ELR (cell line): ENCODE measurements around the gene PGBD5.

Source experiments
- DNase-seq: peaks from one replicate; pipeline ENCODE4 v3.0.0-alpha.2; 2015; ENCODE audit warnings: low read depth

The PGBD5 gene

DNA sequence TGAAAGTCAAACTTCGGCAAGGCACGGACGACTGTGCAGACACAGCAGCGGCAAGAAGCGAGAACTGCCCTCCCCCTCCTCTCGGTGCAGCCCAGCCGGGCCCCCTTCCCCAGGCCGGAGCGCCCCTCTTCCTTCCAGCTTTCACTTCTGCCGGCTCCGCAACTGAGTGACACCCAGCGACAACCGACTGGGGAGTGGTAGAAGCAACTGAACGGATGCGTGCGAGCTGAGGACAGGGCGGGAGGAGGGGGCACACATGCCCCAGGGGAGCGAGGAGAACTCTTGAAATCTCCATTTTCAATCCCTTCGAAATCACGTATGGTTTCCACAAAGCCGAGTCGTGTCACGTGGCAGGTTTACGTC, 146.6 kb downstream of the PGBD5 start:
- no peak for DNase-seq

GRCh38 chr1:230278871-230279582, 147.1 kb downstream of the PGBD5 start:
- no peak for DNase-seq

GRCh38 chr1:230278376-230278775, 147.8 kb downstream of the PGBD5 start:
- DNase-seq, result no peak

GRCh38 chr1:230277201-230278025, 148.7 kb downstream of the PGBD5 start:
- DNase-seq, result no peak

DNA sequence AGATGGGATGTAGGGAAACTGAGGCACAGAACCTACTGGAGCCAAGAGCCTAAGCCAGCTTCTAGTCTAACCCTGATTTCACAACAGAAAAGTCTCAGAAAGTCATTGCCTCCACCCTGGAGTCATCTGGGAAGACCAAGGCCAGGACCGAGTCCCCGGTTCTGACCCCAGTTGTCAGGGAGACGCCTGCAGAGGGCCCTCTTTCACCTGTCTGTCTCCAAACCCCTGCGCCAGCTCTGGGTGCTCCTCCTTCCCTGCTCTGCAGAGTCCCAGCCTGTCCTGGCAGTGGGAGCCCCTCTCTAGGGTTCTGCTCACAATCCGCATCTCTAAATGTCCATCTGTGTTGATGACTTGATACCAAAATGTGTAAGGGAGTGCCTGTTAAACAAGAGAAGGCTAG, 149.7 kb downstream of the PGBD5 start:
- DNase-seq, result no peak

DNA sequence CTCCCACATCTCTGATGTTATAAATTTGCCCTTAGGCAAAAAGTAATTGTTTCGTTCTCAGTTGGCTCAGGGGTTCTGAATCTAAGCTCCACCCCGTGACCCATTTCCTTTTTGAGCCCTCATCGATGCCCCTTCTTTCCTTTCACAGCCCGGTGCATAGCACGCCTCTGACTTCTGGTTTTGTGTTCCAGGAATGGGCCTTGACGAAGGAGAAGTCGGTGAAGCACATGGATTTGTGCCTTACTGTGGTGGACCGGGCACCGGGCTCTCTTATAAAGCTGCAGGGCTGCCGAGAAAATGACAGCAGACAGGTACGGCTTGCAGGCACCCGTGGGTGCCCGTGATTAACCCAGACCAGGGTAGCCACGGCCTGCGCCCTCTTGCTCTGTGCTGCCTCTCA, 151.9 kb downstream of the PGBD5 start:
- no peak for DNase-seq

GRCh38 chr1:230273141-230273710, 152.9 kb downstream of the PGBD5 start:
- no peak for DNase-seq

DNA sequence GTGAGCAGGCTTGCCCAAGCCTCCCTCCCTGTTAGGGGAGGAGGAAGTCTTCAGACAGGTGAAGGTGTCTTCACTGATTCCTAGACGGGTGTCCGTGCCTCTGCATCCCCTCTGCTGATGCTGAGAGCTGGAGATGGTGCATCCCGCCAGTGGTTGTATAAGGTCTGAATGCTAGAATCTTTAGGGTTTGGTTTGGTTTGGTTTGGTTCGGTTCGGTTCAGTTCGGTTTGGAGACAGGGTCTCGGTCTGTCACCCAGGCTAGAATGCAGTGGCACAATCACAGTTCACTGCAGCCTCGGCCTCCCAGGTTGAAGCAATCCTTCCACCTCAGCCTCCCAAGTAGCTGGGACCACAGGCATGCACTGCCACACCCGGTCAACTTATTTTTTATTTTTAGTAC, 153.6 kb downstream of the PGBD5 start:
- DNase-seq, result no peak

- DNase-seq, result no peak
Observed at GRCh38 chr1:230271300-230272035, 154.7 kb downstream of the PGBD5 start.

GRCh38 chr1:230270559-230271281, 155.4 kb downstream of the PGBD5 start:
- no peak for DNase-seq

GRCh38 chr1:230270185-230270558, 156.0 kb downstream of the PGBD5 start:
- no peak for DNase-seq

- DNase-seq, result peak; percentile 74
Observed at GRCh38 chr1:230268371-230269170, 157.6 kb downstream of the PGBD5 start.

- DNase-seq, result no peak
Observed at GRCh38 chr1:230267338-230268065, 158.6 kb downstream of the PGBD5 start.

- DNase-seq, result no peak
Observed at GRCh38 chr1:230266456-230266855, 159.7 kb downstream of the PGBD5 start.

DNA sequence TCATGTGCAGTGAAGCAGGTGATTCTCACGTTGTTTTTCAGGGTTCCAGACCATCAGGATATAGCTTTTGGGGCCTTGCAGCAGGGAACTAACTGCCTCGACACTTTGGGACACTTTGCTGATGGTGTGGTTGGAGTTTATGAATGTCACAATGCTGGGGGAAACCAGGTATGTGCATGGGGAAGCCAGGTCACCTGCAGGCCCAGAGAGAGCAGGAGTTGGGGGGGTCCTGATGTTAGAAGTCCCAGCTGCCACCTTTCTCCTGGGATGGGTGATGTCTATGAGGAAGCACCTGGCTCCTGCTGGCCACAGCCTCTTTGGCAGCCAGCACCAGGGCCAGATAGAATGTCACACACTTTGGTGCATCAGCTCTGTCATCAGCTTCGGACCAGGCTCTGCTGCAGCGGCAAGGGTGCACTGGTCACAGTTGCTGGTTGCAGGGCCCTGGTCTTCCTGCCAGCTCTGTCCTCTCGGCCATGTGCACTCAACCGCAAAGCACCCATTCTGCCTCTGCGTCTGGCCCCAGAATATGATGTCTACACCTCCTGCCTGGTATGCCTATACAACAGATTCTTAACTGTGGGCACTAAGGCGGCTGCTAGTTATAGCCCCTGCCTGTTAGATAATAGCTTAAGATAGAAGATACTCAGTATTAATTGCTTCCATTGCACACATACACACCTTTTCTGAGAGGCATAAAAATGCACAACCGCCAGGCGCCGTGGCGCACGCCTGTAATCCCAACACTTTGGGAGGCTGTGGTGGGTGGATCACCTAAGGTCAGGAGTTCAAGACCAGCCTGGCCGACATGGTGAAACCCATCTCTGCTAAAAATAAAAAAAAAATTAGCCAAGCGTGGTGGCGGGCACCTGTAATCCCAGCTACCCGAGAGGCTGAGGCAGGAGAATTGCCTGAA, 160.7 kb downstream of the PGBD5 start:
- no peak for DNase-seq
